ENCODE results near the gene FTMT.

DNA sequence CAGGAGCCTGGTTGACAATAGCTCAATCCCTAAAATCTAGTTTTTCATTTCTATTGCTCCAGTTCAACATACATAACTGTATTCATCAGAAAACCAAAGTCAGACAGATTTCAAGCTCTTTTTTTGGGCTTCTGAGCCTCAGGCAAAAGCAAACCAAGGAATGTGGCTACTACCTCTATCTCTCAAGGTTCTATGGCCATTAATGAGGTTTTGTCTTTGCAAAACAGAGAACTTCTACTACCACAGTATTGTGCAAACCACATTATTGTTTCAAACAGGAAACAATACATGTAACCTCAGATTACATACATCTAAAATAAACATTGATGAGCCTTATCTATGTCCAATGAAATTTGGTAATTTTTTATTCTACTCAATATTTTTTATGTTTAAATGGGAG is 35.5 kb upstream of the FTMT start:
- TF ChIP-seq, protein P1, sequence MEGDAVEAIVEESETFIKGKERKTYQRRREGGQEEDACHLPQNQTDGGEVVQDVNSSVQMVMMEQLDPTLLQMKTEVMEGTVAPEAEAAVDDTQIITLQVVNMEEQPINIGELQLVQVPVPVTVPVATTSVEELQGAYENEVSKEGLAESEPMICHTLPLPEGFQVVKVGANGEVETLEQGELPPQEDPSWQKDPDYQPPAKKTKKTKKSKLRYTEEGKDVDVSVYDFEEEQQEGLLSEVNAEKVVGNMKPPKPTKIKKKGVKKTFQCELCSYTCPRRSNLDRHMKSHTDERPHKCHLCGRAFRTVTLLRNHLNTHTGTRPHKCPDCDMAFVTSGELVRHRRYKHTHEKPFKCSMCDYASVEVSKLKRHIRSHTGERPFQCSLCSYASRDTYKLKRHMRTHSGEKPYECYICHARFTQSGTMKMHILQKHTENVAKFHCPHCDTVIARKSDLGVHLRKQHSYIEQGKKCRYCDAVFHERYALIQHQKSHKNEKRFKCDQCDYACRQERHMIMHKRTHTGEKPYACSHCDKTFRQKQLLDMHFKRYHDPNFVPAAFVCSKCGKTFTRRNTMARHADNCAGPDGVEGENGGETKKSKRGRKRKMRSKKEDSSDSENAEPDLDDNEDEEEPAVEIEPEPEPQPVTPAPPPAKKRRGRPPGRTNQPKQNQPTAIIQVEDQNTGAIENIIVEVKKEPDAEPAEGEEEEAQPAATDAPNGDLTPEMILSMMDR (conservative IDR thresholded peaks at IDR 0.05; ENCODE audit: low read depth, low read length): no peak
- no peak for TF ChIP-seq EZH2phosphoT487 (IDR thresholded peaks at IDR 0.05; ENCODE audit: borderline replicate concordance, low read length)

Measured in PC-3 (cell line).